ENCODE measurements around the gene NCK2.

- TF ChIP-seq CTCF (IDR thresholded peaks at IDR 0.05) (no peak), POLR2A (IDR thresholded peaks at IDR 0.05) (no peak)
Measured at GRCh38 chr2:105862843-105863242, 118.1 kb downstream of the NCK2 start.

All from thyroid gland (tissue), 4 donors.